Lung (tissue), 12 donors: ENCODE results near the gene APLF. TPM values are rescaled to one million over a fixed set of nuclear protein-coding genes. Genes with fewer than 3 reads are reported as not detected.

Experiments
- ATAC-seq: fragments of 200-7000 bp; cut with Tn5 transposase; one replicate; pipeline ENCODE4 v1.9.1; 2020; ENCODE audit warnings: moderate number of reproducible peaks; ENCODE audit not compliant: insufficient read depth, low FRiP score
- DNase-seq, 3 donors: peaks; one replicate each; pipeline ENCODE4 v3.0.0-alpha.2; 2013 to 2017
- H3K27ac ChIP-seq, 2 donors: one replicate each; pipeline ENCODE4 v1.5.1; 2013; ENCODE audit warnings: mild to moderate bottlenecking in 2 of 2, moderate library complexity in 2 of 2, control low read depth in 1 of 2, inconsistent platforms in 1 of 2, low read depth in 1 of 2, low read length in 1 of 2
- H3K27me3 ChIP-seq, 3 donors: one replicate each; pipeline ENCODE4 v1.5.1; 2013; ENCODE audit warnings: low read length in 2 of 3; ENCODE audit not compliant: control insufficient read depth in 3 of 3, insufficient read depth in 3 of 3
- H3K36me3 ChIP-seq, 4 donors: one replicate each; pipeline ENCODE4 v1.5.1; 2013; ENCODE audit warnings: low read length in 4 of 4, mild to moderate bottlenecking in 1 of 4, moderate library complexity in 1 of 4; ENCODE audit not compliant: control insufficient read depth in 4 of 4, insufficient read depth in 4 of 4
- H3K4me1 ChIP-seq, 5 donors: one replicate each; pipeline ENCODE4 v1.5.1; 2013; ENCODE audit warnings: low read length in 5 of 5, mild to moderate bottlenecking in 2 of 5, moderate library complexity in 1 of 5; ENCODE audit not compliant: control insufficient read depth in 5 of 5, insufficient read depth in 5 of 5
- H3K4me3 ChIP-seq: one replicate; pipeline ENCODE4 v1.5.1; 2013; ENCODE audit warnings: mild to moderate bottlenecking, control low read depth, moderate library complexity
- H3K9ac ChIP-seq, 2 donors: one replicate each; pipeline ENCODE4 v1.5.1; 2013; ENCODE audit warnings: low read length in 2 of 2, control low read depth in 1 of 2; ENCODE audit not compliant: insufficient read depth in 1 of 2
- H3K9me3 ChIP-seq, 4 donors: one replicate each; pipeline ENCODE4 v1.5.1; 2013; ENCODE audit warnings: low read length in 3 of 4, mild to moderate bottlenecking in 1 of 4, moderate library complexity in 1 of 4; ENCODE audit not compliant: control insufficient read depth in 4 of 4, insufficient read depth in 3 of 4
- WGBS, 2 donors: extraction: QIAGEN DNeasy Blood & Tissue Kit; methylation state at CpG; one replicate each; pipeline ENCODE4 v1.1.7; 2013; 5-methylcytosine and 5-hydroxymethylcytosine counted together
- polyA plus RNA-seq, 2 donors: library from polyadenylated mRNA; stranded (reverse); fragments of 200-250 nt; gene quantifications; one replicate each; pipeline ENCODE4 v1.2.1, GENCODE V29; 2013
- total RNA-seq, 2 donors: library from RNA; depleted of rRNA in 1 of 2; stranded (reverse); fragments of >200 nt in 1 of 2; gene quantifications; one replicate each; pipeline ENCODE4 v1.2.1, GENCODE V29; 2014 to 2021
- TF ChIP-seq, protein P1 (sequence below): IDR thresholded peaks from 2 replicates; pipeline ENCODE4 v1.5.1; 2012; ENCODE audit warnings: mild to moderate bottlenecking; ENCODE audit errors: control extremely low read depth, extremely low read depth
- donor health status: control.
- donor health status: control.
- donor health status: Bipolar disorder and iron deficiency.
- donor health status: healthy.
- donor health status: DM: yes; HTN: yes; CAD: no.

APLF gene
- total and polyA plus RNA-seq, 4 donors, result 0.50 to 11.8 (median 2.3) TPM

DNA sequence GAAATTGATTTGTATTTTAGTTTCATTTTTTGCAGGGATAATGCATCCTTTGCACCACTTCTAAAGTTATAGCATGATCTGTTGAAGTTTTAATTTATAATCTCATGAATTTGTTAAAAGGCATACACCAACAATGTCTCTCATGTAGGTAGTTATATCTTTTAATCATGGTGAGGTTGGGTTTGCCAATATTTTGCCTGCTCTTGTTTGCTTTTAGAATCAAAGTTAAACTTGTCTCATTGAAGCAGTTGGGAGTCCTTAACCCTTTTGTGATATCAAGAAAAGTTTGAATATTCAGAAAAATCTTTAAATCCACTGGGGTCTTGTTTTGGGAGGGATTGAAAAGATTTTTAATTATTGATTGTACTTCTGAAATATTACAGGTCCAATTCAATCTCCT lies 31.7 kb downstream of the APLF start:
- no peaks in the 10 kb centered on the region for H3K36me3 ChIP-seq
- no peak for DNase-seq
- no peak for ATAC-seq

DNA sequence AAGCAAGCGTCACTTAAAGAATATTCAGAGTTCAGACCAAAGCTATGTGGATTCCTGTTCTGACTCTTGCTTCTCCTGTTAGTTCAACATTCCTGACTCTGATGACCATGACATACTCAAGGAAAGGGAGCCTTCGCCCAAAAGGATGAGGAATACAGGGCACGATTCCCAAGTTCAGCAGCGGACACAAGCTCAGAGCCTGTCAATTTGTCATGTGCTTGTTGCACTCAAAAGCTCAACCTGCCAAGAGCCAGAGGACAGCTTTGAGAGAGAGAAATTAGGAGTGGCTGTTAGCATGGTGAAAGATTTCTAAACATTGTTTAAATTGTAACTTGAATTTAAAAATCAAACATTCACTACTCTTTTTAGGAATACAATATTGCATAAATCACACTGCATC lies 33.3 kb downstream of the APLF start:
- Histone ChIP-seq H3K4me3 (no peak overlapping the region), H3K27ac (no peak overlapping the region), H3K9me3 (peaks cover 0 to 5% (median 3%) of the 10 kb centered on the region in 4 donors), H3K36me3 (no peaks in the 10 kb centered on the region), H3K27me3 (no peaks in the 10 kb centered on the region), H3K4me1 (no peaks in the 10 kb centered on the region), H3K9ac (no peak overlapping the region)
- DNase-seq (no peak), ATAC-seq (no peak)
- TF ChIP-seq, protein P1, sequence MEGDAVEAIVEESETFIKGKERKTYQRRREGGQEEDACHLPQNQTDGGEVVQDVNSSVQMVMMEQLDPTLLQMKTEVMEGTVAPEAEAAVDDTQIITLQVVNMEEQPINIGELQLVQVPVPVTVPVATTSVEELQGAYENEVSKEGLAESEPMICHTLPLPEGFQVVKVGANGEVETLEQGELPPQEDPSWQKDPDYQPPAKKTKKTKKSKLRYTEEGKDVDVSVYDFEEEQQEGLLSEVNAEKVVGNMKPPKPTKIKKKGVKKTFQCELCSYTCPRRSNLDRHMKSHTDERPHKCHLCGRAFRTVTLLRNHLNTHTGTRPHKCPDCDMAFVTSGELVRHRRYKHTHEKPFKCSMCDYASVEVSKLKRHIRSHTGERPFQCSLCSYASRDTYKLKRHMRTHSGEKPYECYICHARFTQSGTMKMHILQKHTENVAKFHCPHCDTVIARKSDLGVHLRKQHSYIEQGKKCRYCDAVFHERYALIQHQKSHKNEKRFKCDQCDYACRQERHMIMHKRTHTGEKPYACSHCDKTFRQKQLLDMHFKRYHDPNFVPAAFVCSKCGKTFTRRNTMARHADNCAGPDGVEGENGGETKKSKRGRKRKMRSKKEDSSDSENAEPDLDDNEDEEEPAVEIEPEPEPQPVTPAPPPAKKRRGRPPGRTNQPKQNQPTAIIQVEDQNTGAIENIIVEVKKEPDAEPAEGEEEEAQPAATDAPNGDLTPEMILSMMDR, result no peak
- 86 to 98% methylated on average over 4 of the region's 4 CpGs for WGBS, 2 donors

More for the DNA sequence above, 31.7 kb downstream of the APLF start:
- H3K4me1 ChIP-seq, result no peaks in the 10 kb centered on the region
- no peak overlapping the region for H3K27ac ChIP-seq
- TF ChIP-seq, protein P1, result no peak
- no peak overlapping the region for H3K9ac ChIP-seq
- H3K4me3 ChIP-seq, result no peak overlapping the region
- H3K27me3 ChIP-seq, result no peaks in the 10 kb centered on the region
- H3K9me3 ChIP-seq, result peaks cover 0 to 6% (median 4%) of the 10 kb centered on the region in 4 donors

DNA sequence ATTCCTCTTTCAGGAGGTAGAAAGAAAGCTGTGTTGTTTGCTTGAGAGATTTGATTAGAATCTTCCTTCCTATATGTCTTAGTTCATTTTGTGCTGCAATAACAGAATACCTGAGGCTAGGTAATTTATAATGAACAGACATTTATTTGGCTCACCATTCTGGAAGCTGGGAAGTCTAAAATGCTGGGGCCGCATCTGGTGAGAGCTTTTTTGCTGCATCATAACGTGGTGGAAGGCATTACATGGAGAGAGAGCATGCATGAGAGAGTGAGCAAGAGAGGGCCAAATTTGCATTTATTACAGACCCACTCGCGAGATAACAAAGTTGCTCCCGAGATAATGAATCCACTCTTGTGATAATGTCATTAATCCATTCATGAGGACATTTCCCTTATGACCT lies 34.4 kb downstream of the APLF start:
- H3K9me3 ChIP-seq, result peaks cover 0 to 3% (median 0%) of the 10 kb centered on the region in 4 donors
- no peak for ATAC-seq
- no peaks in the 10 kb centered on the region for H3K36me3 ChIP-seq
- H3K9ac ChIP-seq, result no peak overlapping the region
- TF ChIP-seq, protein P1, result no peak
- no peak overlapping the region for H3K4me3 ChIP-seq
- DNase-seq, result no peak
- WGBS, 2 donors, result 92 to 93% methylated on average over 5 of the region's 5 CpGs
- H3K27me3 ChIP-seq, result no peaks in the 10 kb centered on the region
- no peak overlapping the region for H3K27ac ChIP-seq
- no peaks in the 10 kb centered on the region for H3K4me1 ChIP-seq

DNA sequence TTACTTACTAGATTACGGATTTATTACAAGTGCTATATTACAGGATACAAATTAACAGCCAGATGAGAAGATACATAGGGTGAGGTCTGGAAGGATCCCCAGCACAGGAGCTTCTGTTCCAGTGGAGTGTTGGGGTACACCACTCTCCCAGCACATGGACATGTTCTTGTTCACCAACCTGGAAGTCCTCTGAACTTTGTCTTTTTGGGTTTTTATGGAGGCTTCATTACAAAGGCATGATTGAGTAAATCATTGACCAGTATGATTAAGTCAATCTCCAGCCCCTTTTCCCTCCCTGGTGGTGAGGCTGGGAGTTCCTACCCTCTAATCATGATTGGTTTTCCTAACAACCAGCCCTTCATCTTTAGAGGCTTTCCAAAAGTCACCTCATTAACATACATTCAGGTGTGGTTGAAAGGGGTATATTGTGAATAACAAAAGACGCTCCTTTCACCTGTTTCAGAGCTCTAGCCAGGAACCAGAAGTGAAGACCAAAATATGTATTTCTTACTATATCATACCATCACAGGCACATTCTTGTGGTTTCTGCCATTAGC lies 38.3 kb downstream of the APLF start:
- no peaks in the 10 kb centered on the region for H3K36me3 ChIP-seq
- TF ChIP-seq, protein P1, result no peak
- 89 to 94% methylated on average over 2 of the region's 2 CpGs for WGBS, 2 donors

More for the DNA sequence above, 38.3 kb downstream of the APLF start:
- H3K9ac ChIP-seq, result no peak overlapping the region
- no peaks in the 10 kb centered on the region for H3K4me1 ChIP-seq
- no peaks in the 10 kb centered on the region for H3K9me3 ChIP-seq
- DNase-seq (no peak), ATAC-seq (no peak)
- H3K27me3 ChIP-seq, result no peaks in the 10 kb centered on the region
- H3K4me3 ChIP-seq, result no peak overlapping the region
- H3K27ac ChIP-seq, result no peak overlapping the region
